Measurements from ENCODE around the gene ZNF385B.

DNA sequence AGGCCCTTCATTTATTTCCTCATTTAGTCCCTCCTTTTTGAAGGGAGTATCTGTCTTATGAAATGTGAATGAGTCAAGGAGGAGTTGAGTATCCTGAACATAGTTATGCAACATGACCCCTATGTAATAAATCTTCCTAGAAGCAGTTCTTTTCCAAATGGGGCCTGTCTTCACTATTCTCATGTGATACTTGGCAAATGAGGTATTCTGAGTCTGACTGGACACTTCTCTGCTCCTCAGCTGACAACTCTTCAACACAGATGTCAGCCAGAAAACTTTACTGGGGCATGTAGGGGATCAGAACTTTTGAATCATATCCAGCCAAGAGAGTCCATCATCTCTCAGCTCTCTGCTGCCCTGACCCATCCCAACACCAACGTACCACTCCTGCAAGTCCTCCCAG is 291.6 kb downstream of the ZNF385B start:
- TF ChIP-seq, protein P1, sequence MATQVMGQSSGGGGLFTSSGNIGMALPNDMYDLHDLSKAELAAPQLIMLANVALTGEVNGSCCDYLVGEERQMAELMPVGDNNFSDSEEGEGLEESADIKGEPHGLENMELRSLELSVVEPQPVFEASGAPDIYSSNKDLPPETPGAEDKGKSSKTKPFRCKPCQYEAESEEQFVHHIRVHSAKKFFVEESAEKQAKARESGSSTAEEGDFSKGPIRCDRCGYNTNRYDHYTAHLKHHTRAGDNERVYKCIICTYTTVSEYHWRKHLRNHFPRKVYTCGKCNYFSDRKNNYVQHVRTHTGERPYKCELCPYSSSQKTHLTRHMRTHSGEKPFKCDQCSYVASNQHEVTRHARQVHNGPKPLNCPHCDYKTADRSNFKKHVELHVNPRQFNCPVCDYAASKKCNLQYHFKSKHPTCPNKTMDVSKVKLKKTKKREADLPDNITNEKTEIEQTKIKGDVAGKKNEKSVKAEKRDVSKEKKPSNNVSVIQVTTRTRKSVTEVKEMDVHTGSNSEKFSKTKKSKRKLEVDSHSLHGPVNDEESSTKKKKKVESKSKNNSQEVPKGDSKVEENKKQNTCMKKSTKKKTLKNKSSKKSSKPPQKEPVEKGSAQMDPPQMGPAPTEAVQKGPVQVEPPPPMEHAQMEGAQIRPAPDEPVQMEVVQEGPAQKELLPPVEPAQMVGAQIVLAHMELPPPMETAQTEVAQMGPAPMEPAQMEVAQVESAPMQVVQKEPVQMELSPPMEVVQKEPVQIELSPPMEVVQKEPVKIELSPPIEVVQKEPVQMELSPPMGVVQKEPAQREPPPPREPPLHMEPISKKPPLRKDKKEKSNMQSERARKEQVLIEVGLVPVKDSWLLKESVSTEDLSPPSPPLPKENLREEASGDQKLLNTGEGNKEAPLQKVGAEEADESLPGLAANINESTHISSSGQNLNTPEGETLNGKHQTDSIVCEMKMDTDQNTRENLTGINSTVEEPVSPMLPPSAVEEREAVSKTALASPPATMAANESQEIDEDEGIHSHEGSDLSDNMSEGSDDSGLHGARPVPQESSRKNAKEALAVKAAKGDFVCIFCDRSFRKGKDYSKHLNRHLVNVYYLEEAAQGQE (IDR thresholded peaks at IDR 0.05; ENCODE audit: insufficient read depth in 1 of 2, low read depth in 2 of 2, low read length in 2 of 2), result no peak
- no peak for TF ChIP-seq POLR2AphosphoS5 (IDR thresholded peaks at IDR 0.05; ENCODE audit: low read depth, low read length)
